Upper lobe of left lung (tissue), 4 donors: ENCODE measurements around the gene FCAMR.

Experiments
- POLR2A ChIP-seq, 4 donors: fragments of 450-650 bp; IDR thresholded peaks; one replicate each; pipeline ENCODE4 v1.5.1; 2016 to 2017; ENCODE audit warnings: antibody characterized with exemption in 4 of 4, mild to moderate bottlenecking in 2 of 4
- TF ChIP-seq, protein P1 (sequence below), 6 experiments: fragments of 450-650 bp in 4 of 6; fragments of 200-600 bp in 2 of 6; sonication (generic) in 2 of 6; IDR thresholded peaks; one replicate each; pipeline ENCODE4 v1.5.1; 2016 to 2019; ENCODE audit warnings: antibody characterized with exemption in 6 of 6

DNA sequence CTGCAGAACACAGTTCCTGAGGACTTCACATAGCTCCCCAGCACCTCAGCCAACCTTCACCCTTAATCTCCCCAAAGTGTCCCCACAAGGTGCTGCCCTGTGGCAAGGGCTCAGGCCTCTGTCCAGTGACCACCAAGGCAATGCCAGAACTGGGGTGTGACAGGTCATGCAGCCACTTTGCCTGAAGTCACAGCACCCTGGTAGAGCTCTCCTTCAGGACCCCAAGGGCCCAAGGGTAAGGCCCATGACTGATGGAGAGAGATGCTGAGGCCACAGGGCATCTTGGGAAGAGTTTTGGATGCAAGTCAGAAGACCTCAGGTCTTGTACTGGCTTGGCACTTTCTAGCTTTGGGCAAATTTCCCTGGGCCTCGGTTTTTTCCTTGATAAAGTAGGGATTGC, 47.7 kb downstream of the FCAMR start:
- no peak for TF ChIP-seq POLR2A (IDR thresholded peaks at IDR 0.05)
- TF ChIP-seq, protein P1, sequence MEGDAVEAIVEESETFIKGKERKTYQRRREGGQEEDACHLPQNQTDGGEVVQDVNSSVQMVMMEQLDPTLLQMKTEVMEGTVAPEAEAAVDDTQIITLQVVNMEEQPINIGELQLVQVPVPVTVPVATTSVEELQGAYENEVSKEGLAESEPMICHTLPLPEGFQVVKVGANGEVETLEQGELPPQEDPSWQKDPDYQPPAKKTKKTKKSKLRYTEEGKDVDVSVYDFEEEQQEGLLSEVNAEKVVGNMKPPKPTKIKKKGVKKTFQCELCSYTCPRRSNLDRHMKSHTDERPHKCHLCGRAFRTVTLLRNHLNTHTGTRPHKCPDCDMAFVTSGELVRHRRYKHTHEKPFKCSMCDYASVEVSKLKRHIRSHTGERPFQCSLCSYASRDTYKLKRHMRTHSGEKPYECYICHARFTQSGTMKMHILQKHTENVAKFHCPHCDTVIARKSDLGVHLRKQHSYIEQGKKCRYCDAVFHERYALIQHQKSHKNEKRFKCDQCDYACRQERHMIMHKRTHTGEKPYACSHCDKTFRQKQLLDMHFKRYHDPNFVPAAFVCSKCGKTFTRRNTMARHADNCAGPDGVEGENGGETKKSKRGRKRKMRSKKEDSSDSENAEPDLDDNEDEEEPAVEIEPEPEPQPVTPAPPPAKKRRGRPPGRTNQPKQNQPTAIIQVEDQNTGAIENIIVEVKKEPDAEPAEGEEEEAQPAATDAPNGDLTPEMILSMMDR (IDR thresholded peaks at IDR 0.05) = no peak
